ENCODE measurements around the gene MSI2.
A peak's percentile ranks its signal among the peaks of the same experiment; 100 is the strongest.

The MSI2 gene

DNA sequence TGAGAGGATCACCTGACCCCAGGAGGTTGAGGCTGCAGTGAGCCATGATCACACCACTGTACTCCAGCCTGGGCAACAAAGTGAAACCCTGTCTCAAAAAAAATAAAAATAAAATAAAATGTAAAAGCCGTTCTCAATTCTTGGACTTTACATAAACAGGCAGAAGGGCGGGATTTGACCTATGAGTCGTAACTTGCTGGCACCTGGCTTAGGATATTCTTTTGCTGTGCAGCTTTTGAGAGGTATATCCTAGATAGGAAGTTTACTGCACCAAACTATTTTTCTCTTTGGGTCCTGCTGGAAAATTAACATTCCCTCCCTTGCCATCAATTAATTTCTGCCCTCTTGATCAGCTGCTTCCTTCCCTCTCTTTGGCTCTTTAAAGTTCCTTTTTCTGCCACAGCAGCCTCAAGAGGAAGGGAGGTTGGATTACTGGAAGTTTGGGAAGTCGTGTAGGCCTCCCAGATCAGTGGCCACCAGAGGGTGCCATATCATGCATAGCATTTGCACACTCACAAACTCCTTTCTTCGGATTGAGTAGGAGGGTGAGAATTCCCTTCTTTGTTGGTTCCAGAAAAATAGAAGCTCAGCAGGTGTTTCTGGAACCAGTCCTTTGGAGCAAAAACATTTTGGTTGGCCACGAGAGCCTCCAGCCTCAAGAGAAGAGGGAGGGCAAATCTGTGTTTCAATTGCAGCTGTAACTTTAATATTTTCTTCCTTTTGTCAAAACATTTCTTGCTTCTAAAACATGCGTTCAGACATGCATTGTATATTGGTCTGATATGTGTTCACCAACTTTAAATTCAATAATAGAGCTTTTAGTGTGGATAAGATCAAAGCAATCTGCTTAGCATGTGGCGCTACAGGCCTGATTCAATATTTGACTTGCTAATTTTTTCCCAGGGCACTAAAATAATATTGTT is 341.5 kb downstream of the MSI2 start:
- peak; percentile 92 for ATAC-seq
- TF ChIP-seq GLIS3 (CRISPR knock-in tag; IDR thresholded peaks at IDR 0.05) = no peak
- TF ChIP-seq, protein P1, sequence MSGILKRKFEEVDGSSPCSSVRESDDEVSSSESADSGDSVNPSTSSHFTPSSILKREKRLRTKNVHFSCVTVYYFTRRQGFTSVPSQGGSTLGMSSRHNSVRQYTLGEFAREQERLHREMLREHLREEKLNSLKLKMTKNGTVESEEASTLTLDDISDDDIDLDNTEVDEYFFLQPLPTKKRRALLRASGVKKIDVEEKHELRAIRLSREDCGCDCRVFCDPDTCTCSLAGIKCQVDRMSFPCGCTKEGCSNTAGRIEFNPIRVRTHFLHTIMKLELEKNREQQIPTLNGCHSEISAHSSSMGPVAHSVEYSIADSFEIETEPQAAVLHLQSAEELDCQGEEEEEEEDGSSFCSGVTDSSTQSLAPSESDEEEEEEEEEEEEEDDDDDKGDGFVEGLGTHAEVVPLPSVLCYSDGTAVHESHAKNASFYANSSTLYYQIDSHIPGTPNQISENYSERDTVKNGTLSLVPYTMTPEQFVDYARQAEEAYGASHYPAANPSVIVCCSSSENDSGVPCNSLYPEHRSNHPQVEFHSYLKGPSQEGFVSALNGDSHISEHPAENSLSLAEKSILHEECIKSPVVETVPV (CRISPR knock-in tag; IDR thresholded peaks at IDR 0.05) = peak; percentile 71; the same call in 1 of the 2 replicates
- peak; percentile 66; the same call in 1 of the 2 replicates for TF ChIP-seq ZNF565 (CRISPR knock-in tag; conservative IDR thresholded peaks at IDR 0.05; ENCODE audit: low read depth)
- TF ChIP-seq, protein P2, sequence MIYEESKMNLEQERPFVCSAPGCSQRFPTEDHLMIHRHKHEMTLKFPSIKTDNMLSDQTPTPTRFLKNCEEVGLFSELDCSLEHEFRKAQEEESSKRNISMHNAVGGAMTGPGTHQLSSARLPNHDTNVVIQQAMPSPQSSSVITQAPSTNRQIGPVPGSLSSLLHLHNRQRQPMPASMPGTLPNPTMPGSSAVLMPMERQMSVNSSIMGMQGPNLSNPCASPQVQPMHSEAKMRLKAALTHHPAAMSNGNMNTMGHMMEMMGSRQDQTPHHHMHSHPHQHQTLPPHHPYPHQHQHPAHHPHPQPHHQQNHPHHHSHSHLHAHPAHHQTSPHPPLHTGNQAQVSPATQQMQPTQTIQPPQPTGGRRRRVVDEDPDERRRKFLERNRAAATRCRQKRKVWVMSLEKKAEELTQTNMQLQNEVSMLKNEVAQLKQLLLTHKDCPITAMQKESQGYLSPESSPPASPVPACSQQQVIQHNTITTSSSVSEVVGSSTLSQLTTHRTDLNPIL (CRISPR knock-in tag; IDR thresholded peaks at IDR 0.05; ENCODE audit: low read depth) = no peak
- TF ChIP-seq RARB (CRISPR knock-in tag; IDR thresholded peaks at IDR 0.05) = no peak
- TF ChIP-seq ZC3H10 (CRISPR knock-in tag; IDR thresholded peaks at IDR 0.05) = no peak
- TF ChIP-seq TOX (CRISPR knock-in tag; IDR thresholded peaks at IDR 0.05; ENCODE audit: borderline replicate concordance) = no peak
- TF ChIP-seq ZNF8 (CRISPR knock-in tag; IDR thresholded peaks at IDR 0.05) = no peak
- TF ChIP-seq PATZ1 (CRISPR knock-in tag; IDR thresholded peaks at IDR 0.05; ENCODE audit: borderline replicate concordance) = no peak
- peak; percentile 76; the same call in 1 of the 2 replicates for TF ChIP-seq PPARA (CRISPR knock-in tag; IDR thresholded peaks at IDR 0.05; ENCODE audit: borderline replicate concordance)
- no peak for TF ChIP-seq OSR1 (CRISPR knock-in tag; IDR thresholded peaks at IDR 0.05)
- TF ChIP-seq SNAI2 (CRISPR knock-in tag; IDR thresholded peaks at IDR 0.05) = peak; percentile 69
- no peak for TF ChIP-seq CSDC2 (CRISPR knock-in tag; IDR thresholded peaks at IDR 0.05)
- TF ChIP-seq ARNTL (CRISPR knock-in tag; IDR thresholded peaks at IDR 0.05; ENCODE audit: borderline replicate concordance, low read depth) = peak; percentile 40; the same call in 1 of the 2 replicates
- TF ChIP-seq ZFP3 (CRISPR knock-in tag; IDR thresholded peaks at IDR 0.05) = no peak
- peak; percentile 55; the same call in 1 of the 2 replicates for TF ChIP-seq ISL1 (CRISPR knock-in tag; IDR thresholded peaks at IDR 0.05)
- TF ChIP-seq POU6F1 (CRISPR knock-in tag; IDR thresholded peaks at IDR 0.05; ENCODE audit: borderline replicate concordance, low read depth) = no peak
- TF ChIP-seq BACH2 (CRISPR knock-in tag; IDR thresholded peaks at IDR 0.05; ENCODE audit: borderline replicate concordance) = no peak
- TF ChIP-seq ZFP30 (CRISPR knock-in tag; IDR thresholded peaks at IDR 0.05) = no peak
- peak; percentile 50; the same call in 1 of the 2 replicates for TF ChIP-seq ESRRG (CRISPR knock-in tag; IDR thresholded peaks at IDR 0.05)
- TF ChIP-seq ZNF70 (CRISPR knock-in tag; IDR thresholded peaks at IDR 0.05) = no peak
- peak; percentile 83 for TF ChIP-seq TSHZ2 (CRISPR knock-in tag; IDR thresholded peaks at IDR 0.05)
- TF ChIP-seq TCF4 (CRISPR knock-in tag; IDR thresholded peaks at IDR 0.05; ENCODE audit: borderline replicate concordance) = peak; percentile 99
